WTC11 (cell line): ENCODE results near the gene TRPM4. TPM values are rescaled to one million over a fixed set of nuclear protein-coding genes. Genes with fewer than 3 reads are reported as not detected.

Experiments used
- ATAC-seq: fragments of 200-7000 bp; cut with Tn5 transposase; 2 replicates; pipeline ENCODE4 v1.10.0; 2021; ENCODE audit warnings: mild to moderate bottlenecking, moderate library complexity
- CTCF ChIA-PET: fragments of 300-600 bp; sonication (Branson Sonifier 250); formaldehyde crosslinking; loops from one replicate; lab custom pipeline; 2021; ENCODE audit warnings: antibody characterized with exemption; lab: Charles Lee
- POLR2A ChIA-PET: fragments of 350-600 bp; sonication (Branson Sonifier 250); formaldehyde crosslinking; loops from one replicate; lab custom pipeline; 2021; ENCODE audit warnings: antibody characterized with exemption; lab: Charles Lee
- DNase-seq: peaks from one replicate; pipeline ENCODE4 v3.0.0; 2021; ENCODE audit warnings: low spot score
- H3K27ac Mint-ChIP-seq: 2 replicates; pipeline ENCODE4 v1.8.0; 2021; ENCODE audit warnings: mixed read lengths
- H3K27me3 Mint-ChIP-seq: 2 replicates; pipeline ENCODE4 v1.8.0; 2021; ENCODE audit warnings: low read depth, mild to moderate bottlenecking, moderate library complexity, mixed read lengths
- H3K36me3 Mint-ChIP-seq: 2 replicates; pipeline ENCODE4 v1.8.0; 2021; ENCODE audit warnings: mixed read lengths
- H3K4me1 Mint-ChIP-seq: 2 replicates; pipeline ENCODE4 v1.8.0; 2022; ENCODE audit warnings: mixed read lengths
- H3K4me3 Mint-ChIP-seq: 2 replicates; pipeline ENCODE4 v1.8.0; 2021; ENCODE audit warnings: mild to moderate bottlenecking, moderate library complexity, mixed read lengths
- H3K9me3 Mint-ChIP-seq: 2 replicates; pipeline ENCODE4 v1.8.0; 2021; ENCODE audit warnings: mixed read lengths
- CREB1 ChIP-seq: sonication (generic); formaldehyde crosslinking; IDR thresholded peaks from 2 replicates; pipeline ENCODE4 v1.8.0; 2023; ENCODE audit warnings: mild to moderate bottlenecking, missing genetic modification reagents
- FOXP1 ChIP-seq: sonication (generic); formaldehyde crosslinking; IDR thresholded peaks from 2 replicates; pipeline ENCODE4 v1.8.0; 2022; ENCODE audit warnings: missing genetic modification reagents, mild to moderate bottlenecking, moderate library complexity, borderline replicate concordance
- GABPB1 ChIP-seq: sonication (generic); formaldehyde crosslinking; IDR thresholded peaks from 2 replicates; pipeline ENCODE4 v1.8.1; 2023; ENCODE audit warnings: mild to moderate bottlenecking, missing genetic modification reagents
- GTF2I ChIP-seq: fragments of 250-450 bp; sonication (Bioruptor Pico); conservative IDR thresholded peaks from 2 replicates; pipeline ENCODE4 v1.4.0; 2021; ENCODE audit warnings: mild to moderate bottlenecking
- HMGXB4 ChIP-seq: sonication (generic); formaldehyde crosslinking; IDR thresholded peaks from 2 replicates; pipeline ENCODE4 v1.8.1; 2023; ENCODE audit warnings: mild to moderate bottlenecking, moderate library complexity, missing genetic modification reagents
- IRF2 ChIP-seq: sonication (generic); formaldehyde crosslinking; IDR thresholded peaks from 2 replicates; pipeline ENCODE4 v1.8.0; 2022; ENCODE audit warnings: low read depth, missing genetic modification reagents, borderline replicate concordance
- KAT7 ChIP-seq: sonication (generic); formaldehyde crosslinking; IDR thresholded peaks from 2 replicates; pipeline ENCODE4 v1.8.1; 2023; ENCODE audit warnings: missing genetic modification reagents, mild to moderate bottlenecking, borderline replicate concordance
- PRDM15 ChIP-seq: sonication (generic); formaldehyde crosslinking; IDR thresholded peaks from 2 replicates; pipeline ENCODE4 v1.8.0; 2022; ENCODE audit warnings: missing genetic modification reagents
- PRRX2 ChIP-seq: fragments of 250-450 bp; sonication (Bioruptor Pico); IDR thresholded peaks from 2 replicates; pipeline ENCODE4 v1.8.0; 2021; ENCODE audit warnings: mild to moderate bottlenecking
- STAT6 ChIP-seq: sonication (generic); formaldehyde crosslinking; conservative IDR thresholded peaks from 2 replicates; pipeline ENCODE4 v1.8.1; 2023; ENCODE audit warnings: mild to moderate bottlenecking, low read depth, missing genetic modification reagents, moderate library complexity
- TP53 ChIP-seq: sonication (generic); formaldehyde crosslinking; IDR thresholded peaks from 2 replicates; pipeline ENCODE4 v1.8.1; 2023; ENCODE audit warnings: mild to moderate bottlenecking, missing genetic modification reagents
- ZNF138 ChIP-seq: sonication (generic); formaldehyde crosslinking; conservative IDR thresholded peaks from 2 replicates; pipeline ENCODE4 v1.8.1; 2022; ENCODE audit warnings: mild to moderate bottlenecking, moderate library complexity, missing genetic modification reagents
- ZNF219 ChIP-seq: sonication (generic); formaldehyde crosslinking; IDR thresholded peaks from 2 replicates; pipeline ENCODE4 v1.8.0; 2023; ENCODE audit warnings: missing genetic modification reagents, mild to moderate bottlenecking, borderline replicate concordance
- ZNF232 ChIP-seq: sonication (generic); formaldehyde crosslinking; IDR thresholded peaks from 2 replicates; pipeline ENCODE4 v1.8.0; 2022; ENCODE audit warnings: mild to moderate bottlenecking, missing genetic modification reagents
- ZNF281 ChIP-seq: sonication (generic); formaldehyde crosslinking; IDR thresholded peaks from 2 replicates; pipeline ENCODE4 v1.8.0; 2023; ENCODE audit warnings: mild to moderate bottlenecking, missing genetic modification reagents
- ZNF317 ChIP-seq: sonication (generic); formaldehyde crosslinking; IDR thresholded peaks from 2 replicates; pipeline ENCODE4 v1.8.1; 2023; ENCODE audit warnings: low read depth, mild to moderate bottlenecking, moderate library complexity, missing genetic modification reagents, borderline replicate concordance
- ZNF512 ChIP-seq: sonication (generic); formaldehyde crosslinking; IDR thresholded peaks from 2 replicates; pipeline ENCODE4 v1.8.1; 2022; ENCODE audit warnings: missing genetic modification reagents, borderline replicate concordance
- ZNF532 ChIP-seq: fragments of 250-450 bp; sonication (Bioruptor Pico); IDR thresholded peaks from 2 replicates; pipeline ENCODE4 v1.9.0; 2021; ENCODE audit warnings: mild to moderate bottlenecking, borderline replicate concordance
- total RNA-seq: library from RNA; stranded (reverse); gene quantifications from 3 replicates; pipeline ENCODE4 v1.2.3, GENCODE V29; 2021

Gene TRPM4
- total RNA-seq, 1 experiment from 2014 or later = 15.5 TPM

- CTCF ChIA-PET = interaction anchor here (1.0 to 1.1 kb wide), 2 partner anchors 30 to 45 kb away, joined by 3 to 4 read pairs; no protein-coding TSS in a partner anchor
- Mint-ChIP-seq H3K27me3 (peaks cover 38% of the 10 kb centered on the region), H3K9me3 (peaks cover 30% of the 10 kb centered on the region), H3K4me3 (no peak overlapping the region), H3K4me1 (no peaks in the 10 kb centered on the region), H3K27ac (no peak overlapping the region; the same call in 1 of the 2 replicates), H3K36me3 (0 out of 2 replicates have a peak, but pooled peaks cover 6% of the 10 kb centered on the region)
- POLR2A ChIA-PET = no interaction called here
- ATAC-seq = no peak
- DNase-seq = no peak
- TF ChIP-seq ZNF532 (CRISPR knock-in tag) (no peak), ZNF219 (no peak), FOXP1 (no peak), ZNF232 (no peak), CREB1 (CRISPR knock-in tag) (no peak), KAT7 (no peak), ZNF281 (no peak), PRRX2 (no peak), ZNF512 (CRISPR knock-in tag) (no peak), GABPB1 (CRISPR knock-in tag) (no peak), HMGXB4 (no peak)
These were observed 98.1 kb downstream of the TRPM4 start for GRCh38 chr19:49255674-49256073.

GRCh38 chr19:49256691-49257090 is 99.1 kb downstream of the TRPM4 start:
- peaks cover 8% of the 10 kb centered on the region; the same call in 1 of the 2 replicates for H3K36me3 Mint-ChIP-seq
- no peak for TF ChIP-seq IRF2 (CRISPR knock-in tag)
- TF ChIP-seq TP53 (CRISPR knock-in tag) = no peak
- no peak for TF ChIP-seq GTF2I
- TF ChIP-seq ZNF317 (CRISPR knock-in tag) = no peak
- TF ChIP-seq STAT6 (CRISPR knock-in tag) = no peak
- TF ChIP-seq ZNF138 (CRISPR knock-in tag) = no peak
- TF ChIP-seq PRDM15 (CRISPR knock-in tag) = no peak

More at GRCh38 chr19:49256691-49257090, 99.1 kb downstream of the TRPM4 start:
- H3K27me3 Mint-ChIP-seq = peaks cover 38% of the 10 kb centered on the region
- no peak overlapping the region for H3K4me3 Mint-ChIP-seq
- no peak for ATAC-seq
- no peaks in the 10 kb centered on the region for H3K4me1 Mint-ChIP-seq
- H3K9me3 Mint-ChIP-seq = peaks cover 35% of the 10 kb centered on the region
- ChIA-PET POLR2A (no interaction called here), CTCF (interaction anchor here (1.1 kb wide), 2 partner anchors 31 to 58 kb away, joined by 3 to 4 read pairs; no protein-coding TSS in a partner anchor)
- DNase-seq = no peak
- no peak overlapping the region for H3K27ac Mint-ChIP-seq
